HCT116 (cell line): Measurements from ENCODE around the gene SNCA. TPM values are rescaled to one million over a fixed set of nuclear protein-coding genes. Genes with fewer than 3 reads are reported as not detected.

ENCODE experiments used
- ATAC-seq: fragments of 200-7000 bp; cut with Tn5 transposase; 2 replicates; pipeline ENCODE4 v1.9.1; 2020; ENCODE audit warnings: mild to moderate bottlenecking, moderate library complexity
- BruUV-seq: library from RNA; stranded (reverse); fragments of 400-500 nt; replicated peaks from 2 replicates; lab custom pipeline; 2021; lab: Mats Ljungman, UMichigan
- CTCF ChIA-PET: fragments of 300-600 bp; sonication (Branson Sonifier 250); formaldehyde crosslinking; loops from one replicate; lab custom pipeline; 2021; ENCODE audit warnings: antibody characterized with exemption; lab: Charles Lee
- POLR2A ChIA-PET: fragments of 300-600, 350-600 bp; sonication (Branson Sonifier 250); formaldehyde crosslinking; loops from one replicate; lab custom pipeline; 2021; ENCODE audit warnings: antibody characterized with exemption; lab: Charles Lee
- RAD21 ChIA-PET, 2 experiments: fragments of 300-600 bp; sonication (Branson Sonifier 250); formaldehyde crosslinking; loops; one replicate each; lab custom pipeline; 2023; ENCODE audit warnings: low total read pairs in 2 of 2; ENCODE audit not compliant: uncharacterized antibody in 2 of 2, unreplicated experiment in 2 of 2, low non-redundant PET in 1 of 2; lab: Charles Lee
- DNase-seq: peaks from one replicate; pipeline ENCODE4 v3.0.0-alpha.2; 2010; ENCODE audit warnings: low read depth, low spot score
- H2AFZ ChIP-seq: fragments of 200-600 bp; shearing (Covaris generic), sonication (generic); 2 replicates; pipeline ENCODE4 v1.6.1; 2017; ENCODE audit warnings: low read depth, mixed run types, mixed read lengths, antibody characterized with exemption, low read length; ENCODE audit not compliant: poor library complexity, severe bottlenecking
- H3K27ac ChIP-seq: 2 replicates; pipeline ENCODE4 v1.5.1; 2012; ENCODE audit warnings: low read depth, low read length
- H3K27me3 ChIP-seq: fragments of 200-600 bp; sonication (generic); 2 replicates; pipeline ENCODE4 v1.6.1; 2016; ENCODE audit warnings: mixed run types, low read length, mixed read lengths; ENCODE audit not compliant: insufficient read depth
- H3K36me3 ChIP-seq, 2 experiments: fragments of 200-500 bp in 1 of 2; fragments of 200-600 bp in 1 of 2; sonication (Bioruptor generic) in 1 of 2; sonication (generic) in 1 of 2; 2 replicates each; pipeline versions ENCODE4 v1.5.1 to v1.6.1; 2014 to 2016; ENCODE audit warnings: low read length in 2 of 2, inconsistent platforms in 1 of 2, mixed read lengths in 1 of 2, mixed run types in 1 of 2; ENCODE audit not compliant: insufficient read depth in 2 of 2, control insufficient read depth in 1 of 2
- H3K4me1 ChIP-seq, 2 experiments: fragments of 200-600 bp in 1 of 2; sonication (generic) in 1 of 2; 2 replicates each; pipeline versions ENCODE4 v1.5.1 to v1.6.1; 2012 to 2017; ENCODE audit warnings: low read length in 2 of 2, inconsistent platforms in 1 of 2, mild to moderate bottlenecking in 1 of 2, mixed read lengths in 1 of 2, mixed run types in 1 of 2, moderate library complexity in 1 of 2; ENCODE audit not compliant: insufficient read depth in 2 of 2, control insufficient read depth in 1 of 2
- H3K4me2 ChIP-seq: fragments of 200-600 bp; sonication (generic); 2 replicates; pipeline ENCODE4 v1.6.1; 2017; ENCODE audit warnings: mixed run types, low read length, mixed read lengths
- H3K4me3 ChIP-seq, 2 experiments: fragments of 200-600 bp in 1 of 2; sonication (generic) in 1 of 2; replicated peaks in 1 of 2; 2 replicates each; pipeline ENCODE4 v1.5.1; 2011 to 2016; ENCODE audit warnings: low read length in 2 of 2, control low read depth in 1 of 2, low read depth in 1 of 2, mild to moderate bottlenecking in 1 of 2, mixed read lengths in 1 of 2, mixed run types in 1 of 2
- H3K79me2 ChIP-seq: fragments of 200-600 bp; sonication (generic); 2 replicates; pipeline ENCODE4 v1.6.1; 2017; ENCODE audit warnings: mild to moderate bottlenecking, mixed run types, low read length, moderate library complexity, mixed read lengths; ENCODE audit not compliant: insufficient read depth
- H3K9ac ChIP-seq: fragments of 200-600 bp; sonication (generic); 2 replicates; pipeline ENCODE4 v1.6.1; 2016; ENCODE audit warnings: low read length, mixed read lengths
- H3K9me2 ChIP-seq: fragments of 200-600 bp; sonication (generic), shearing (Covaris generic); 2 replicates; pipeline ENCODE4 v1.6.1; 2017; ENCODE audit warnings: mixed run types, mild to moderate bottlenecking, moderate library complexity; ENCODE audit not compliant: insufficient read depth
- H3K9me3 ChIP-seq, 2 experiments: fragments of 200-500 bp in 1 of 2; fragments of 200-600 bp in 1 of 2; sonication (Bioruptor generic) in 1 of 2; sonication (generic) in 1 of 2; 2 replicates each; pipeline ENCODE4 v1.6.1; 2014 to 2017; ENCODE audit warnings: low read length in 2 of 2, mixed read lengths in 2 of 2, inconsistent platforms in 1 of 2, low read depth in 1 of 2, mild to moderate bottlenecking in 1 of 2, mixed run types in 1 of 2, moderate library complexity in 1 of 2; ENCODE audit not compliant: control insufficient read depth in 1 of 2, insufficient read depth in 1 of 2
- H4K20me1 ChIP-seq: fragments of 200-600 bp; sonication (generic), shearing (Covaris generic); 2 replicates; pipeline ENCODE4 v1.6.1; 2017; ENCODE audit warnings: mixed run types, mild to moderate bottlenecking, moderate library complexity; ENCODE audit not compliant: insufficient read depth
- CBX3 ChIP-seq: IDR thresholded peaks from 2 replicates; pipeline ENCODE4 v1.6.1; 2012; ENCODE audit warnings: low read depth
- CEBPB ChIP-seq: IDR thresholded peaks from 2 replicates; pipeline ENCODE4 v1.6.1; 2012; ENCODE audit warnings: low read depth
- JUND ChIP-seq: IDR thresholded peaks from 2 replicates; pipeline ENCODE4 v1.6.1; 2012
- RAD21 ChIP-seq: IDR thresholded peaks from 2 replicates; pipeline ENCODE4 v1.6.1; 2012; ENCODE audit warnings: low read depth, mild to moderate bottlenecking
- SIN3A ChIP-seq: IDR thresholded peaks from 2 replicates; pipeline ENCODE4 v1.6.1; 2012; ENCODE audit warnings: low read depth
- SP1 ChIP-seq: IDR thresholded peaks from 2 replicates; pipeline ENCODE4 v1.6.1; 2012; ENCODE audit warnings: low read depth
- TCF7L2 ChIP-seq: IDR thresholded peaks from 2 replicates; pipeline ENCODE4 v1.7.0; 2011; ENCODE audit warnings: borderline replicate concordance, inconsistent platforms; ENCODE audit not compliant: insufficient read depth, insufficient read length; ENCODE audit errors: extremely low read depth
- ZFX ChIP-seq: fragments of 450-650 bp; IDR thresholded peaks from 2 replicates; pipeline ENCODE4 v1.6.1; 2017
- intact Hi-C: fragments of 100-400 bp; cut with micrococcal nuclease; formaldehyde crosslinking; loops from 2 replicates; pipeline ENCODE4 v1.10.0; 2022
- total RNA-seq: library from RNA; stranded (reverse); gene quantifications from one replicate; pipeline ENCODE4 v1.2.1, GENCODE V29; 2021; ENCODE audit not compliant: unreplicated experiment
- TF ChIP-seq, protein P1 (sequence below): IDR thresholded peaks from 2 replicates; pipeline ENCODE4 v1.6.1; 2011; ENCODE audit warnings: mild to moderate bottlenecking, low read length, moderate library complexity; ENCODE audit not compliant: insufficient replicate concordance; ENCODE audit errors: extremely low read depth
- TF ChIP-seq, protein P2 (sequence below): IDR thresholded peaks from 2 replicates; pipeline ENCODE4 v1.6.1; 2012; ENCODE audit warnings: low read depth
- TF ChIP-seq, protein P3 (sequence below): IDR thresholded peaks from 2 replicates; pipeline ENCODE4 v1.6.1; 2012

SNCA gene
- total RNA-seq, 1 experiment from 2014 or later = 1.0 TPM

DNA sequence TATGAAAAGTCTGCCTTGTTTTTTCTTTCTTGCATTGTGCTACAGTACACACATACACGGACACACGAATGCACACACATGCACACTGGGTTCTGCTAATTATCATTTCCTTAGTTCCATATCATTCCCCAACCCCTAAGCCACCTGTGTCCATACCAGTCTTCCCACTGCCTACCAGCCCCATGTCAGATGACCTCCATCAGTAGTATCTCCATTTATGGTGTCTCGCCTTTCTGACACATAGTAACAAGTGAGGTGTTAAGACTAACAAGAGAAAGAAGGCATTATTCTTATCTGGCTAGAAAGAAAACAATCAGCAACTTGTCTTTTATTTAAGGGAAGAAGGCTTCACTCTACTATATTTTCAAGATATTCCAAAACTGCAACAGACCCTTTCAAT lies 67.1 kb downstream of the SNCA start (continued):
- TF ChIP-seq, protein P1, sequence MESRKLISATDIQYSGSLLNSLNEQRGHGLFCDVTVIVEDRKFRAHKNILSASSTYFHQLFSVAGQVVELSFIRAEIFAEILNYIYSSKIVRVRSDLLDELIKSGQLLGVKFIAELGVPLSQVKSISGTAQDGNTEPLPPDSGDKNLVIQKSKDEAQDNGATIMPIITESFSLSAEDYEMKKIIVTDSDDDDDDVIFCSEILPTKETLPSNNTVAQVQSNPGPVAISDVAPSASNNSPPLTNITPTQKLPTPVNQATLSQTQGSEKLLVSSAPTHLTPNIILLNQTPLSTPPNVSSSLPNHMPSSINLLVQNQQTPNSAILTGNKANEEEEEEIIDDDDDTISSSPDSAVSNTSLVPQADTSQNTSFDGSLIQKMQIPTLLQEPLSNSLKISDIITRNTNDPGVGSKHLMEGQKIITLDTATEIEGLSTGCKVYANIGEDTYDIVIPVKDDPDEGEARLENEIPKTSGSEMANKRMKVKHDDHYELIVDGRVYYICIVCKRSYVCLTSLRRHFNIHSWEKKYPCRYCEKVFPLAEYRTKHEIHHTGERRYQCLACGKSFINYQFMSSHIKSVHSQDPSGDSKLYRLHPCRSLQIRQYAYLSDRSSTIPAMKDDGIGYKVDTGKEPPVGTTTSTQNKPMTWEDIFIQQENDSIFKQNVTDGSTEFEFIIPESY = no peak

DNA sequence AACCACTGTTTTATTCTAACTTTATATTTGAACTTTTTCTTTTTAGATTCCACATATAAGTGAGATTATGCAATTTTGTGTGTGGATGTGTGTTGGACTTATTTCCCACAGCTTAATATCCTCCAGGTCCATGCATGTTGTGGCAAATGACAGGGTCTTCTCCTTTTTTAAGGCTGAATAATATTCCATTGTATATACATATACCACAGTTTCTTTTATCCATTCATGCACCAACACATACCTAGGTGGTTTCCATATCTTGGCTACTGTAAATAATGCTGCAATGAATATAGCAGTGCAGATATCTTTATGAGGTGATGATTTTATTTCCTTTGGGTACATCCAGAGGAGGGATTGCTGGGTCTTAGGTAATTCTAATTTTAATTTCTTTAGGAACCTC lies 69.0 kb downstream of the SNCA start:
- DNase-seq (no peak), ATAC-seq (no peak)
- Histone ChIP-seq H3K4me1 (no peaks in the 10 kb centered on the region), H3K27me3 (no peaks in the 10 kb centered on the region), H3K4me2 (no peak overlapping the region), H3K9me3 (no peaks in the 10 kb centered on the region), H3K9ac (no peak overlapping the region), H4K20me1 (no peaks in the 10 kb centered on the region), H3K27ac (no peak overlapping the region), H2AFZ (no peak overlapping the region), H3K79me2 (no peaks in the 10 kb centered on the region), H3K36me3 (no peaks in the 10 kb centered on the region), H3K9me2 (no peaks in the 10 kb centered on the region), H3K4me3 (no peak overlapping the region)
- CTCF ChIA-PET = no interaction called here
- RAD21 ChIA-PET = no interaction called here
- POLR2A ChIA-PET = no interaction called here
- BruUV-seq = no TSS peak
- intact Hi-C loops = no loop called here
- TF ChIP-seq SIN3A (no peak), CEBPB (no peak), TCF7L2 (no peak), SP1 (no peak), JUND (no peak), CBX3 (no peak), RAD21 (no peak), ZFX (no peak)
- TF ChIP-seq, protein P2, sequence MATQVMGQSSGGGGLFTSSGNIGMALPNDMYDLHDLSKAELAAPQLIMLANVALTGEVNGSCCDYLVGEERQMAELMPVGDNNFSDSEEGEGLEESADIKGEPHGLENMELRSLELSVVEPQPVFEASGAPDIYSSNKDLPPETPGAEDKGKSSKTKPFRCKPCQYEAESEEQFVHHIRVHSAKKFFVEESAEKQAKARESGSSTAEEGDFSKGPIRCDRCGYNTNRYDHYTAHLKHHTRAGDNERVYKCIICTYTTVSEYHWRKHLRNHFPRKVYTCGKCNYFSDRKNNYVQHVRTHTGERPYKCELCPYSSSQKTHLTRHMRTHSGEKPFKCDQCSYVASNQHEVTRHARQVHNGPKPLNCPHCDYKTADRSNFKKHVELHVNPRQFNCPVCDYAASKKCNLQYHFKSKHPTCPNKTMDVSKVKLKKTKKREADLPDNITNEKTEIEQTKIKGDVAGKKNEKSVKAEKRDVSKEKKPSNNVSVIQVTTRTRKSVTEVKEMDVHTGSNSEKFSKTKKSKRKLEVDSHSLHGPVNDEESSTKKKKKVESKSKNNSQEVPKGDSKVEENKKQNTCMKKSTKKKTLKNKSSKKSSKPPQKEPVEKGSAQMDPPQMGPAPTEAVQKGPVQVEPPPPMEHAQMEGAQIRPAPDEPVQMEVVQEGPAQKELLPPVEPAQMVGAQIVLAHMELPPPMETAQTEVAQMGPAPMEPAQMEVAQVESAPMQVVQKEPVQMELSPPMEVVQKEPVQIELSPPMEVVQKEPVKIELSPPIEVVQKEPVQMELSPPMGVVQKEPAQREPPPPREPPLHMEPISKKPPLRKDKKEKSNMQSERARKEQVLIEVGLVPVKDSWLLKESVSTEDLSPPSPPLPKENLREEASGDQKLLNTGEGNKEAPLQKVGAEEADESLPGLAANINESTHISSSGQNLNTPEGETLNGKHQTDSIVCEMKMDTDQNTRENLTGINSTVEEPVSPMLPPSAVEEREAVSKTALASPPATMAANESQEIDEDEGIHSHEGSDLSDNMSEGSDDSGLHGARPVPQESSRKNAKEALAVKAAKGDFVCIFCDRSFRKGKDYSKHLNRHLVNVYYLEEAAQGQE = no peak
- TF ChIP-seq, protein P3, sequence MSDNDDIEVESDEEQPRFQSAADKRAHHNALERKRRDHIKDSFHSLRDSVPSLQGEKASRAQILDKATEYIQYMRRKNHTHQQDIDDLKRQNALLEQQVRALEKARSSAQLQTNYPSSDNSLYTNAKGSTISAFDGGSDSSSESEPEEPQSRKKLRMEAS = no peak
- TF ChIP-seq, protein P1 = no peak
